HEK293 (cell line): ENCODE results near the gene PUM2.

Source experiments
- CTCF ChIA-PET: fragments of 350-600 bp; formaldehyde crosslinking; extraction: SDS; loops from one replicate; lab custom pipeline; 2021; ENCODE audit warnings: antibody characterized with exemption; lab: Yijun Ruan, JAX
- POLR2A ChIA-PET: fragments of 300-600 bp; formaldehyde crosslinking; extraction: SDS; loops from one replicate; lab custom pipeline; 2020; ENCODE audit warnings: antibody characterized with exemption, inconsistent platforms; lab: Yijun Ruan, JAX
- H3K27ac ChIP-seq: fragments of 200-500 bp; sonication (Bioruptor generic); 2 replicates; pipeline ENCODE4 v1.5.1; 2014; ENCODE audit warnings: low read depth, low read length, control low read depth, inconsistent platforms; ENCODE audit errors: extremely low read depth
- H3K36me3 ChIP-seq, 2 experiments: fragments of 200-500 bp in 1 of 2; sonication (Bioruptor generic) in 1 of 2; 1 replicate in 1 of 2; 2 replicates in 1 of 2; pipeline ENCODE4 v1.5.1; 2014 to 2017; ENCODE audit warnings: inconsistent platforms in 2 of 2, low read length in 2 of 2; ENCODE audit not compliant: control insufficient read depth in 2 of 2, insufficient read depth in 1 of 2
- H3K4me1 ChIP-seq: fragments of 200-500 bp; sonication (Bioruptor generic); 2 replicates; pipeline ENCODE4 v1.5.1; 2014; ENCODE audit warnings: mild to moderate bottlenecking, low read length, inconsistent platforms; ENCODE audit not compliant: control insufficient read depth, insufficient read depth
- H3K4me3 ChIP-seq: 2 replicates; pipeline ENCODE4 v1.5.1; 2011; ENCODE audit warnings: low read depth, mild to moderate bottlenecking, control low read depth, low read length, moderate library complexity
- H3K9me3 ChIP-seq: fragments of 200-500 bp; sonication (Bioruptor generic); 2 replicates; pipeline ENCODE4 v1.5.1; 2014; ENCODE audit warnings: low read depth, low read length, inconsistent platforms; ENCODE audit not compliant: control insufficient read depth, insufficient read depth
- BCL11A ChIP-seq: fragments of 450-650 bp; formaldehyde crosslinking; IDR thresholded peaks from 2 replicates; pipeline ENCODE4 v1.5.1; 2016; ENCODE audit warnings: low read depth, missing biosample characterization, missing genetic modification characterization
- BCL11B ChIP-seq: fragments of 450-650 bp; formaldehyde crosslinking; IDR thresholded peaks from 2 replicates; pipeline ENCODE4 v1.5.1; 2016; ENCODE audit warnings: low read depth, missing biosample characterization, missing genetic modification characterization
- GLI2 ChIP-seq: fragments of 450-650 bp; formaldehyde crosslinking; IDR thresholded peaks from 2 replicates; pipeline ENCODE4; 2017; ENCODE audit warnings: missing biosample characterization, missing genetic modification characterization, low read depth, borderline replicate concordance
- HIC1 ChIP-seq: fragments of 450-650 bp; formaldehyde crosslinking; IDR thresholded peaks from 2 replicates; pipeline ENCODE4 v1.5.1; 2016; ENCODE audit warnings: missing biosample characterization, missing genetic modification characterization
- PRDM10 ChIP-seq: fragments of 450-650 bp; formaldehyde crosslinking; IDR thresholded peaks from 2 replicates; pipeline ENCODE4 v1.5.1; 2016; ENCODE audit warnings: missing biosample characterization, missing genetic modification characterization
- PRDM2 ChIP-seq: fragments of 450-650 bp; formaldehyde crosslinking; IDR thresholded peaks from 2 replicates; pipeline ENCODE4 v1.5.1; 2016; ENCODE audit warnings: missing biosample characterization, missing genetic modification characterization, borderline replicate concordance
- REPIN1 ChIP-seq: fragments of 450-650 bp; formaldehyde crosslinking; IDR thresholded peaks from 2 replicates; pipeline ENCODE4 v1.5.1; 2017; ENCODE audit warnings: missing biosample characterization, missing genetic modification characterization, low read depth
- SCRT1 ChIP-seq: fragments of 450-650 bp; formaldehyde crosslinking; IDR thresholded peaks from 2 replicates; pipeline ENCODE4 v1.5.1; 2016; ENCODE audit warnings: missing biosample characterization, missing genetic modification characterization, borderline replicate concordance
- ZBTB20 ChIP-seq: fragments of 450-650 bp; formaldehyde crosslinking; IDR thresholded peaks from 2 replicates; pipeline ENCODE4 v1.5.1; 2016; ENCODE audit warnings: missing biosample characterization, missing genetic modification characterization
- ZNF112 ChIP-seq: fragments of 450-650 bp; formaldehyde crosslinking; IDR thresholded peaks from 2 replicates; pipeline ENCODE4 v1.5.0; 2017; ENCODE audit warnings: missing biosample characterization, missing genetic modification characterization
- ZNF19 ChIP-seq: fragments of 450-650 bp; formaldehyde crosslinking; IDR thresholded peaks from 2 replicates; pipeline ENCODE4; 2016; ENCODE audit warnings: missing biosample characterization, missing genetic modification characterization, low read depth
- ZNF211 ChIP-seq: fragments of 450-650 bp; formaldehyde crosslinking; IDR thresholded peaks from 2 replicates; pipeline ENCODE4 v1.5.1; 2016; ENCODE audit warnings: low read depth, missing biosample characterization, missing genetic modification characterization
- ZNF23 ChIP-seq: fragments of 450-650 bp; formaldehyde crosslinking; IDR thresholded peaks from 2 replicates; pipeline ENCODE4 v1.5.1; 2016; ENCODE audit warnings: missing biosample characterization, missing genetic modification characterization, borderline replicate concordance
- ZNF24 ChIP-seq: fragments of 450-650 bp; formaldehyde crosslinking; IDR thresholded peaks from 2 replicates; pipeline ENCODE4 v1.5.1; 2016; ENCODE audit warnings: missing biosample characterization, missing genetic modification characterization
- ZNF777 ChIP-seq: fragments of 450-650 bp; formaldehyde crosslinking; IDR thresholded peaks from 2 replicates; pipeline ENCODE4 v1.5.1; 2017; ENCODE audit warnings: missing biosample characterization, missing genetic modification characterization, borderline replicate concordance
- ZSCAN23 ChIP-seq: fragments of 450-650 bp; formaldehyde crosslinking; IDR thresholded peaks from 2 replicates; pipeline ENCODE4 v1.5.1; 2016; ENCODE audit warnings: missing biosample characterization, missing genetic modification characterization
- ZXDB ChIP-seq: fragments of 450-650 bp; formaldehyde crosslinking; IDR thresholded peaks from 2 replicates; pipeline ENCODE4 v1.5.1; 2016; ENCODE audit warnings: missing biosample characterization, missing genetic modification characterization

PUM2 gene

GRCh38 chr2:20216130-20217025 lies 134.3 kb downstream of the PUM2 start (continued):
- TF ChIP-seq PRDM10 (tag by site-specific recombination) (no peak), SCRT1 (tag by site-specific recombination) (no peak)
- TF ChIP-seq, all 188 proteins: peak for 0

- H3K4me1 ChIP-seq = peaks cover 12% of the 10 kb centered on the region
- TF ChIP-seq HIC1 (no peak), ZNF112 (tag by site-specific recombination) (no peak), REPIN1 (no peak), ZXDB (tag by site-specific recombination) (no peak), ZSCAN23 (tag by site-specific recombination) (no peak), BCL11A (tag by site-specific recombination) (no peak), ZNF19 (tag by site-specific recombination) (no peak), ZNF24 (tag by site-specific recombination) (no peak), ZNF777 (tag by site-specific recombination) (no peak), SCRT1 (tag by site-specific recombination) (no peak), BCL11B (tag by site-specific recombination) (no peak), ZBTB20 (tag by site-specific recombination) (no peak), ZNF211 (no peak), GLI2 (tag by site-specific recombination) (no peak), ZNF23 (tag by site-specific recombination) (no peak), PRDM2 (tag by site-specific recombination) (no peak)
- TF ChIP-seq, all 188 proteins: peak for 0
- no peaks in the 10 kb centered on the region for H3K9me3 ChIP-seq
- H3K4me3 ChIP-seq = no peak overlapping the region
- no peak overlapping the region for H3K27ac ChIP-seq
- POLR2A ChIA-PET = interaction anchor here (1.1 to 1.2 kb wide), 2 partner anchors 8 to 10 kb away, joined by 3 to 6 read pairs; partner anchors contain the start of gene SDC1
- peaks cover 0 to 20% of the 10 kb centered on the region in 2 experiments; a peak in 2 of 3 replicates for H3K36me3 ChIP-seq
- CTCF ChIA-PET = interaction anchor here (0.6 to 0.7 kb wide), 2 partner anchors 9 to 217 kb away, joined by 3 read pairs; partner anchors contain the start of gene SDC1
Measured at GRCh38 chr2:20215183-20216040, 135.2 kb downstream of the PUM2 start.
